Dendritic cell treated with granulocyte-macrophage colony-stimulating factor and Interleukin-4, amounts not matched to agents 40 ng/mL and 50 ng/mL, for 4 days (primary cell): ENCODE results near the gene LSM12.
"Not testable (repeated sequence)": the region's sequence is repeated elsewhere in the genome, so short reads cannot be mapped to it uniquely, and the experiment has no call there.

ENCODE experiments used
- H3K27ac Mint-ChIP-seq: one replicate; pipeline ENCODE4 v1.8.0; 2022; ENCODE audit warnings: mild to moderate bottlenecking, mixed read lengths
- H3K27me3 Mint-ChIP-seq: one replicate; pipeline ENCODE4 v1.8.0; 2022; ENCODE audit warnings: mild to moderate bottlenecking, mixed read lengths
- H3K36me3 Mint-ChIP-seq: one replicate; pipeline ENCODE4 v1.8.0; 2022; ENCODE audit warnings: low read depth, mixed read lengths
- H3K4me1 Mint-ChIP-seq: one replicate; pipeline ENCODE4 v1.8.0; 2022; ENCODE audit warnings: low read depth, mixed read lengths
- H3K4me3 Mint-ChIP-seq: one replicate; pipeline ENCODE4 v1.8.0; 2022; ENCODE audit warnings: mild to moderate bottlenecking, moderate library complexity, mixed read lengths
- H3K9me3 Mint-ChIP-seq: one replicate; pipeline ENCODE4 v1.8.0; 2022; ENCODE audit warnings: mixed read lengths
- intact Hi-C: fragments of 100-400 bp; cut with micrococcal nuclease; formaldehyde crosslinking; loops from one replicate; pipeline ENCODE4 v1.15.0; 2022

LSM12 gene

DNA sequence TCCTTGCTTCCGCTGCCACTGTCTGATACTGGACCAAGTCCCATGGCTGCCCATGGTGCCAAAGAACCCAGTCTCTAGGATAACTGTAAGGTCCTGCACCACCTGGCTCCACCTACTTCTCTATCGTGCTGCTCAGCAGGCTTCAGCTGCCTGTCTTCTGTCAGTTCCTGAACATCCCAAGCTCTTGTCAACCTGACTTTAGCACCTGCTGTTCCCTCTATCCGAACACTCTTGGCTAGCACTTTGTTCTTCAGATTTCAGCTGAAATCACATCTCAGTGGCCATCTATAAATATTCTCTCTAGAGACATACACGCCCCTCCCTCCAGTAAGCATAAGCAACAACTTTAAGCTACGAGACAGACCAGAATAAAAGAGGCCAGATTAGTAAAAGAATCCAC lies 36.7 kb downstream of the LSM12 start:
- H3K27ac Mint-ChIP-seq: no peak overlapping the region
- H3K4me3 Mint-ChIP-seq: no peak overlapping the region
- peaks cover 67% of the 10 kb centered on the region for H3K36me3 Mint-ChIP-seq
- H3K9me3 Mint-ChIP-seq: no peaks in the 10 kb centered on the region
- H3K27me3 Mint-ChIP-seq: no peaks in the 10 kb centered on the region
- intact Hi-C loops: no loop called here
- peaks cover 11% of the 10 kb centered on the region for H3K4me1 Mint-ChIP-seq

GRCh38 chr17:44024853-44025252 lies 41.6 kb downstream of the LSM12 start:
- Mint-ChIP-seq H3K9me3 (no peaks in the 10 kb centered on the region), H3K36me3 (peaks cover 63% of the 10 kb centered on the region), H3K4me1 (no peaks in the 10 kb centered on the region), H3K27ac (no peak overlapping the region), H3K27me3 (no peaks in the 10 kb centered on the region), H3K4me3 (no peak overlapping the region)
- intact Hi-C loops: no loop called here

DNA sequence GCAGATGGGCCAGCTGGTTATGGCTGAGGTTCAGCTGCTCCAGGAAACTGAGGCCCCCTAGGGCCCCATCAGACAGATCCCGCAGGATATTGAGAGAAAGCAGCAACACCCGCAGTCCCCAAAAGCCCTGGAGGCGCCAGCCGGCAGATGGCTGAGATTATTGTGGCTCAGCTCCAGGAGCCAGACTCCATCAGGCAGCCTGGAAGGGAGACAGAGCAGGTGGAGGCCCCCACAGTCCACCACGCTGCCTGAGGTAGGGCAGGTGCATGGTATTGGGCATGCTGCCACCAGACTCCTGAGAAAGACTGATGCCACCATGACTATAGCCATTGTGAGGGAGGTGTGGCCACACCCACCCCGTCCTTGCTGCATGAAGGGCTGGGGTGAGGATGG lies 42.2 kb downstream of the LSM12 start:
- H3K9me3 Mint-ChIP-seq: no peaks in the 10 kb centered on the region
- peaks cover 59% of the 10 kb centered on the region for H3K36me3 Mint-ChIP-seq
- no peaks in the 10 kb centered on the region for H3K4me1 Mint-ChIP-seq
- intact Hi-C loops: no loop called here
- H3K27ac Mint-ChIP-seq: no peak overlapping the region
- no peaks in the 10 kb centered on the region for H3K27me3 Mint-ChIP-seq
- H3K4me3 Mint-ChIP-seq: no peak overlapping the region

- intact Hi-C loops: no loop called here
- no peaks in the 10 kb centered on the region for H3K4me1 Mint-ChIP-seq
- no peaks in the 10 kb centered on the region for H3K9me3 Mint-ChIP-seq
- no peak overlapping the region for H3K4me3 Mint-ChIP-seq
- H3K27ac Mint-ChIP-seq: no peak overlapping the region
- no peaks in the 10 kb centered on the region for H3K27me3 Mint-ChIP-seq
- H3K36me3 Mint-ChIP-seq: peaks cover 54% of the 10 kb centered on the region
Measured at GRCh38 chr17:44023545-44024270, 42.8 kb downstream of the LSM12 start.

DNA sequence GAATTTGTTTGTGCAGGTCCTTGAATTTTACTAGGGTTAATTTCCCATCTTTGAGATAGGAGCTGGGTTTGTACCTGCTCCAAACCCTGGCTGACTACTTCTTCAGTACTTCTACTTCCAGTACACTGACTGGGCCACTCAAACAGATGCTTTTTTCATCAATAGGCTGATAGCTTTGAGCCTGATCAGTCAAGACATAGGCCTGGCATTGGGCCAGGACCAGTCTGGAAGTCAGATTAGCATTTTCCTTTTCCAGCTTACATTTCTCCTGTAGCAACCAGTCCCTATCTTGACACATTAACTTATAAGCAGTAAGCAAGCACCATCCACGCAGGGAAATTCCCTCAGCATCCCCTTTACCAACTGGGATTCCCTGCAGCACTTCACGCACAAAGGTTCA lies 44.2 kb downstream of the LSM12 start:
- no peak overlapping the region for H3K27ac Mint-ChIP-seq
- H3K9me3 Mint-ChIP-seq: no peaks in the 10 kb centered on the region
- no peak overlapping the region for H3K4me3 Mint-ChIP-seq
- intact Hi-C loops: no loop called here
- H3K27me3 Mint-ChIP-seq: no peaks in the 10 kb centered on the region
- no peaks in the 10 kb centered on the region for H3K4me1 Mint-ChIP-seq
- peaks cover 53% of the 10 kb centered on the region for H3K36me3 Mint-ChIP-seq

DNA sequence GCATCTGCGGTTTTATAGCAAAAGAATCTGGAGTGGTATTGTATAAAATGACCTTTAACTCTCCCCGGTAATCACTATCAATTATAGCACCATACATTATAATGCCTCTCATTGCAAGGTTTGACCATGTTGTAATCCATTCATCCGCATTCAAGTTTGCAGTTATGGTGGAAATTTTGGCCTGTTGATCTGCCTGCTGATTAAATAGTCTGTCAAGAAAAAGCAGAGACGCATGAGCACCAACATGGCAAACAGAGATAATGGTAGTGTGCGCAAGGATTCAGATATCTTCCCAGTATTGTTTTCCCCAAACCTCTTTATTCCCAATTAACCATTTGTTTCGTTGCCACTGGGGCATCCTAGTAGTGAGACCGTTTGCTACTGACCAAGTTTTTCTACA lies 45.2 kb downstream of the LSM12 start:
- peaks cover 53% of the 10 kb centered on the region for H3K36me3 Mint-ChIP-seq
- H3K4me1 Mint-ChIP-seq, H3K27me3 Mint-ChIP-seq, H3K4me3 Mint-ChIP-seq, H3K9me3 Mint-ChIP-seq, intact Hi-C loops, H3K27ac Mint-ChIP-seq: not testable (repeated sequence)

DNA sequence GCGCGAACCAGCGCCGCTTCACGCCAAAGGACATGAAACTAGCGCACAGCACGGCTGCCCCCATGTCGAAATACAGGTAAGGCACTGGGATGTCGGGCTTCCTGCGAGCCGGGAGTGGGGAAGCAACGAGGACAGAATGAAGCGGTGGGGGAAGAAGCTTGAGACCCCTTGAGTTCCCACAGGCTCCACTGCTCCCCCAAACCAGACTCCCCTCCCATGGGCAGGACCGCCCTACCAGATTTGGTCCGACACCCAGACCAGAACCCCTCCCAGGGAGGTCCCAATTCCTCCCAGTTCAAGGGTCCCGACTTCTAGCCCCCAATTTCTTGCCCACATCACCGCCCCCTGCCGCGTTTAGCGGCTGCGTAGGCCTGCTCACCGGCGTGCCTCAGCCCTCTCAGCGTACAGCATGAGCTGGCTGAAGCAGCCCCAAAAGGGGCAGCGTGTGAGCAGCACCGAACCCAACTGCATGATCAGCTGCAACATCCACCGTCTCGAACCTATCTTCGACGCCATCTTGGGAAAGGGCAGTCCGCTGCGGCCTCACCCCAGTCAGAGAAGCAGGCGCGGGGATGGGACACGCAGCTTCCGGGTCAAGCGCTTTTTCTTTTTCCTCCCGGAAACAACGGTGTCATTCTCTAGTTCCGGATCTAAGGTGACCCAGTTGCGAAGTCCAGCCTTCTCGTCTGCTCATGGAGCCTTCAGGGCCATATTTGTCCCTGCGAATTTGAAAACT lies 51.9 kb downstream of the LSM12 start, which contains the start of gene TMEM101:
TMEM101 (minus strand) TSS at position 527 of the 736 bp plus-strand sequence; CDS start at position 516, 11 bp downstream.
- Mint-ChIP-seq H3K4me1 (peaks cover 35% of the 10 kb centered on the region), H3K27ac (peak within 1 kb of the TSS; percentile 99), H3K4me3 (peak within 1 kb of the TSS; percentile 100), H3K27me3 (peaks cover 2% of the 10 kb centered on the region), H3K36me3 (peaks cover 44% of the 10 kb centered on the region), H3K9me3 (no peaks in the 10 kb centered on the region)
- intact Hi-C loops: loop anchor here (10.0 kb wide), 1 partner anchor 100 kb away; no protein-coding TSS in a partner anchor

- Mint-ChIP-seq H3K4me1 (peaks cover 40% of the 10 kb centered on the region), H3K9me3 (no peaks in the 10 kb centered on the region), H3K4me3 (peak overlapping the region; percentile 100), H3K36me3 (peaks cover 50% of the 10 kb centered on the region), H3K27ac (peak overlapping the region; percentile 99), H3K27me3 (peaks cover 2% of the 10 kb centered on the region)
- intact Hi-C loops: loop anchor here (10.0 kb wide), 1 partner anchor 101 kb away; no protein-coding TSS in a partner anchor
Measured at GRCh38 chr17:44014133-44014436, 52.4 kb downstream of the LSM12 start.

GRCh38 chr17:44012874-44013273 lies 53.6 kb downstream of the LSM12 start:
- peaks cover 61% of the 10 kb centered on the region for H3K36me3 Mint-ChIP-seq

GRCh38 chr17:44012391-44012790 lies 54.1 kb downstream of the LSM12 start:
- Mint-ChIP-seq H3K27me3 (peaks cover 2% of the 10 kb centered on the region), H3K4me3 (no peak overlapping the region), H3K4me1 (peaks cover 57% of the 10 kb centered on the region), H3K9me3 (no peaks in the 10 kb centered on the region), H3K36me3 (peaks cover 61% of the 10 kb centered on the region), H3K27ac (no peak overlapping the region)
- intact Hi-C loops: loop anchor here (10.0 kb wide), 1 partner anchor 102 kb away; no protein-coding TSS in a partner anchor

More at GRCh38 chr17:44012874-44013273, 53.6 kb downstream of the LSM12 start:
- intact Hi-C loops: loop anchor here (10.0 kb wide), 1 partner anchor 102 kb away; no protein-coding TSS in a partner anchor
- Mint-ChIP-seq H3K4me1 (peaks cover 52% of the 10 kb centered on the region), H3K27me3 (peaks cover 2% of the 10 kb centered on the region), H3K27ac (no peak overlapping the region), H3K9me3 (no peaks in the 10 kb centered on the region), H3K4me3 (no peak overlapping the region)

GRCh38 chr17:44011876-44012275 lies 54.6 kb downstream of the LSM12 start:
- no peaks in the 10 kb centered on the region for H3K9me3 Mint-ChIP-seq
- peaks cover 2% of the 10 kb centered on the region for H3K27me3 Mint-ChIP-seq
- H3K4me1 Mint-ChIP-seq: peaks cover 61% of the 10 kb centered on the region
- peaks cover 61% of the 10 kb centered on the region for H3K36me3 Mint-ChIP-seq
- intact Hi-C loops: loop anchor here (10.0 kb wide), 1 partner anchor 103 kb away; no protein-coding TSS in a partner anchor
- H3K4me3 Mint-ChIP-seq: no peak overlapping the region
- no peak overlapping the region for H3K27ac Mint-ChIP-seq

- H3K36me3 Mint-ChIP-seq: peaks cover 61% of the 10 kb centered on the region
- H3K27me3 Mint-ChIP-seq: peaks cover 6% of the 10 kb centered on the region
- intact Hi-C loops: loop anchor here (10.0 kb wide), 1 partner anchor 104 kb away; no protein-coding TSS in a partner anchor
- no peak overlapping the region for H3K4me3 Mint-ChIP-seq
- peaks cover 66% of the 10 kb centered on the region for H3K4me1 Mint-ChIP-seq
- peak overlapping the region; percentile 0 for H3K27ac Mint-ChIP-seq
- no peaks in the 10 kb centered on the region for H3K9me3 Mint-ChIP-seq
Measured at GRCh38 chr17:44010966-44011647, 55.4 kb downstream of the LSM12 start.

DNA sequence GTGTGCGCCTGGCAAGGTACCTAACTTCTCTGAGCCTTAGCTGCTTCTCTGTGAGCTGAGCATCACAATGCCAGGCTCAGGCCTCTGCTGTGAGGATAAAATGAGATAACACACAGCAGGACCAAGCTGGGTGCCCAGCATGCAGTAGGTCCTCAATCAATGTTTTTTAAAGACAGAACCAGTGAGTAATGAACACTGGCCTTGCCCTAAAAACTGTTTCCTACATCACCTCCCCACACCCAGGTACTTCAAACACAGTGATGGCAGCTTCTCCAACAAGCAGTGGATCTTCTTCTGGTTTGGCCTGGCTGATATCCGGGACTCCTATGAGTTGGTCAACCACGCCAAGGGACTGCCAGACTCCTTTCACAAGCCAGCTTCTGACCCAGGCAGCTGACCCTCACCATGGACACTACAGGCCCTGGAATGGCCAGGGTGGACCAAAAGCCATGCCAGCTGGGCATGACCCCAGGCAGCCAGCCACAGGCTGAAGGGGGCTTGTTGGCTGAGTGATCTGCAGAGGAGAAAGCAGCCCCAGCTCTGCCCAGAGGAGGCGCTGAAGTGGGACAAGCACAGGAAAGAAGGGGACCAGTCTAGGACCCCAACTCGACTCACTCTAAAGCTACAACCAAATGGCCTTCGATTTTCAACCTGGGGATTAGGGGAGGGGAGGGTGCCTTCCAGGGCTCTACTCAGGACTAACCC lies 58.1 kb downstream of the LSM12 start:
- Mint-ChIP-seq H3K9me3 (no peaks in the 10 kb centered on the region), H3K4me3 (peak overlapping the region; percentile 84), H3K36me3 (peaks cover 52% of the 10 kb centered on the region), H3K27me3 (peaks cover 31% of the 10 kb centered on the region), H3K4me1 (peaks cover 70% of the 10 kb centered on the region), H3K27ac (peak overlapping the region; percentile 84)
- intact Hi-C loops: no loop called here
